Endothelial cell of umbilical vein (primary cell): ENCODE results near the gene BTG2. TPM values are rescaled to one million over a fixed set of nuclear protein-coding genes. Genes with fewer than 3 reads are reported as not detected.

ENCODE experiments used
- BruUV-seq: library from RNA; stranded (reverse); fragments of 400-500 nt; replicated peaks from 2 replicates; lab custom pipeline; 2021; lab: Mats Ljungman, UMichigan
- CTCF ChIA-PET: fragments of 300-600, 350-600 bp; sonication (Branson Sonifier 250); formaldehyde crosslinking; loops from one replicate; lab custom pipeline; 2021; ENCODE audit warnings: antibody characterized with exemption, inconsistent platforms; lab: Charles Lee
- POLR2A ChIA-PET: fragments of 300-600, 350-600 bp; sonication (Branson Sonifier 250); formaldehyde crosslinking; loops from one replicate; lab custom pipeline; 2021; ENCODE audit warnings: antibody characterized with exemption, inconsistent platforms; lab: Charles Lee
- DNase-seq: peaks from one replicate; pipeline ENCODE4 v3.0.0-alpha.2; 2011; ENCODE audit warnings: low read depth, low spot score
- FAIRE-seq: peaks from 2 replicates; lab custom pipeline; 2011; peaks lifted over from hg19 to GRCh38; lab: Jason Lieb, UNC
- H2AFZ ChIP-seq: 2 replicates; pipeline ENCODE4 v1.6.0; 2012; ENCODE audit warnings: low read depth, low read length, control low read depth, inconsistent platforms
- H3K27ac ChIP-seq: 2 replicates; pipeline ENCODE4 v1.5.1; 2011; ENCODE audit warnings: low read depth, mild to moderate bottlenecking, control low read depth, low read length, moderate library complexity; ENCODE audit not compliant: insufficient read depth
- H3K27me3 ChIP-seq, 2 experiments: 2 replicates each; pipeline versions ENCODE4 v1.6.0 to v1.6.1; 2011; ENCODE audit warnings: low read length in 2 of 2, mixed read lengths in 1 of 2; ENCODE audit not compliant: control insufficient read depth in 2 of 2, insufficient read depth in 2 of 2
- H3K36me3 ChIP-seq, 2 experiments: 2 replicates in 1 of 2; 3 replicates in 1 of 2; pipeline ENCODE4 v1.5.1; 2011; ENCODE audit warnings: low read length in 2 of 2, mild to moderate bottlenecking in 1 of 2, moderate library complexity in 1 of 2; ENCODE audit not compliant: control insufficient read depth in 2 of 2, insufficient read depth in 2 of 2; ENCODE audit errors: extremely low read depth in 1 of 2
- H3K4me1 ChIP-seq: 3 replicates; pipeline ENCODE4 v1.5.1; 2011; ENCODE audit warnings: mild to moderate bottlenecking, low read length; ENCODE audit not compliant: control insufficient read depth, insufficient read depth; ENCODE audit errors: extremely low read depth
- H3K4me2 ChIP-seq: 2 replicates; pipeline ENCODE4 v1.6.1; 2011; ENCODE audit warnings: low read length, control low read depth, mixed read lengths; ENCODE audit not compliant: insufficient read depth
- H3K4me3 ChIP-seq, 3 experiments: fragments of 200-600 bp in 1 of 3; sonication (generic), shearing (Covaris generic) in 1 of 3; replicated peaks in 1 of 3; 2 replicates each; pipeline ENCODE4 v1.5.1; 2011 to 2016; ENCODE audit warnings: control low read depth in 3 of 3, low read length in 3 of 3, mild to moderate bottlenecking in 2 of 3, inconsistent platforms in 1 of 3, low read depth in 1 of 3, moderate library complexity in 1 of 3; ENCODE audit not compliant: insufficient read depth in 1 of 3
- H3K79me2 ChIP-seq: 2 replicates; pipeline ENCODE4 v1.6.0; 2012; ENCODE audit warnings: low read length, inconsistent platforms; ENCODE audit not compliant: control insufficient read depth, insufficient read depth
- H3K9ac ChIP-seq: replicated peaks from 2 replicates; pipeline ENCODE3; 2011; ENCODE audit warnings: low read length, control low read depth; ENCODE audit not compliant: insufficient read depth; ENCODE audit errors: extremely low read depth
- H3K9me1 ChIP-seq: replicated peaks from 3 replicates; pipeline ENCODE4 v1.6.0; 2011; ENCODE audit warnings: mild to moderate bottlenecking, low read length; ENCODE audit not compliant: control insufficient read depth, insufficient read depth; ENCODE audit errors: extremely low read depth
- H3K9me3 ChIP-seq: replicated peaks from 2 replicates; pipeline ENCODE4 v1.5.1; 2012; ENCODE audit warnings: low read length, inconsistent platforms; ENCODE audit not compliant: control insufficient read depth, insufficient read depth
- H4K20me1 ChIP-seq: replicated peaks from 2 replicates; pipeline ENCODE3; 2011; ENCODE audit warnings: mild to moderate bottlenecking, low read length; ENCODE audit not compliant: control insufficient read depth, insufficient read depth; ENCODE audit errors: extremely low read depth
- EZH2 ChIP-seq: IDR thresholded peaks from 2 replicates; pipeline ENCODE4 v1.6.1; 2012; ENCODE audit warnings: borderline replicate concordance, low read depth, mild to moderate bottlenecking, moderate library complexity, low read length, inconsistent platforms; ENCODE audit not compliant: severe bottlenecking
- MYC ChIP-seq: IDR thresholded peaks from one replicate; pipeline ENCODE4 v1.6.1; 2011; ENCODE audit warnings: mild to moderate bottlenecking, low read depth, low read length
- POLR2A ChIP-seq: IDR thresholded peaks from 2 replicates; pipeline ENCODE4 v1.6.1; 2012; ENCODE audit warnings: low read depth, mild to moderate bottlenecking, control low read depth, low read length
- POLR2AphosphoS5 ChIP-seq: IDR thresholded peaks from 2 replicates; pipeline ENCODE4 v1.6.1; 2012; ENCODE audit warnings: low read depth, mild to moderate bottlenecking, control low read depth, low read length, moderate library complexity; ENCODE audit not compliant: insufficient read depth
- dilution Hi-C: fragments of 300-500 bp; cut with MboI; formaldehyde crosslinking; loops from one replicate; pipeline ENCODE4 v1.15.0; 2019; ENCODE audit warnings: low sequenced_read_pairs; ENCODE audit not compliant: extremely low pct_ligation_motif_present
- intact Hi-C: fragments of 100-400 bp; cut with micrococcal nuclease; formaldehyde crosslinking; loops from one replicate; pipeline ENCODE4 v1.10.0; 2022
- polyA plus RNA-seq, 4 experiments: library from polyadenylated mRNA; depleted of rRNA in 3 of 4; stranded (reverse) in 3 of 4; unstranded in 1 of 4; fragments of >200 nt; gene quantifications; 2 replicates each; pipeline versions ENCODE4 v1.2.1 to v1.2.3, GENCODE V29; 2011 to 2012; ENCODE audit warnings: missing spikeins in 1 of 4
- total RNA-seq: library from RNA; stranded (reverse); gene quantifications from 2 replicates; pipeline ENCODE4 v1.2.3, GENCODE V29; 2021
- TF ChIP-seq, protein P1 (sequence below), 2 donors: IDR thresholded peaks; 1 replicate in 1 of 2; 2 replicates in 1 of 2; pipeline ENCODE4 v1.5.1; 2011; ENCODE audit warnings: low read length in 2 of 2, mild to moderate bottlenecking in 2 of 2, moderate library complexity in 2 of 2, control low read depth in 1 of 2, inconsistent platforms in 1 of 2, low read depth in 1 of 2; ENCODE audit not compliant: insufficient read depth in 1 of 2; ENCODE audit errors: extremely low read depth in 1 of 2
- TF ChIP-seq, protein P2 (sequence below): IDR thresholded peaks from 2 replicates; pipeline ENCODE4 v1.6.1; 2011; ENCODE audit not compliant: insufficient read depth, insufficient read length

Gene BTG2
- total and polyA plus RNA-seq, 2 donors (not counting 3 experiments of a cell fraction or from before 2014, with no cell fraction given) = 35.6 to 50.1 TPM

DNA sequence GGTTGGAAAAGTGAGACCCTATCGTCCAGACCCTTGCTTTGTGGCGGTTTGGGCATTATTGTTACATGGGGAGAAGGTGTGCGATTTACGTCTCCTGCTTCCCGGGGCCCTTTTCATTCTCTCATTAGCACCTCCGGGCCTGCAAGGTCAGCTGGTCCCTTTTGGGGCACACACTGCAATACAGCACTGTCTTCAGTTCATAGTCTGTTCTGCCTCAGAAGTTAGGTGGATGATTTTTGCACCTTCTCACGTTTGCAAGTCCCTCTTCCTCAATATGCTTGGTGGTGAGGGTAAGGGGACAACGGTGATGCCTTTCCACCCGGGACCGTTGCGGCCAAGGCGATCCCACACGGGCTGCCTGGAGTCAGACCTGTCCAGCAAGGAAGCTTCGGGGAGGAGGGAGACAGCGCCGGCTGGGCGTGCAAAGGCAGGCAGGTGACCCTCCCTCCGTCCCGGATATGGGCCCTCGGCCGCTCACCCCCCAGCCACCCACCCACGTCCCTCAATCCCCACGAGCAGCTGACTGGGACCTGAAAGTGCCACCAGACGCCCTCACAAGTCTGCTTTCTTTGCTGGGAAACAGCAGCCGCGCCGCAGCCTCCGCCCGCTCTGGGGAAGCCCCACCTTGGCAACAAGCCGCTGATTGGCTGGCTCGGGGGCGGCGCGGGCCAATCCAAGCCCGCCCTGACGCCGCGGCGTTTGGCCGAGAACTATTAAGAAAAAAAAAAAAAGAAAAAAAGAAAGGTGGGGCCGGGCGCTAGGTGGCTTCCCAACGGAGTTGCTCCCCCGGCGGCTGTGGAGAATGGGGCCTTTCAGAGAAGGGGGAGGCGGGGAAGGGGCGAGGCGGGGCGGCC is 21.7 kb downstream of the BTG2 start:
- BruUV-seq = no TSS peak
- H4K20me1 ChIP-seq = no peaks in the 10 kb centered on the region

DNA sequence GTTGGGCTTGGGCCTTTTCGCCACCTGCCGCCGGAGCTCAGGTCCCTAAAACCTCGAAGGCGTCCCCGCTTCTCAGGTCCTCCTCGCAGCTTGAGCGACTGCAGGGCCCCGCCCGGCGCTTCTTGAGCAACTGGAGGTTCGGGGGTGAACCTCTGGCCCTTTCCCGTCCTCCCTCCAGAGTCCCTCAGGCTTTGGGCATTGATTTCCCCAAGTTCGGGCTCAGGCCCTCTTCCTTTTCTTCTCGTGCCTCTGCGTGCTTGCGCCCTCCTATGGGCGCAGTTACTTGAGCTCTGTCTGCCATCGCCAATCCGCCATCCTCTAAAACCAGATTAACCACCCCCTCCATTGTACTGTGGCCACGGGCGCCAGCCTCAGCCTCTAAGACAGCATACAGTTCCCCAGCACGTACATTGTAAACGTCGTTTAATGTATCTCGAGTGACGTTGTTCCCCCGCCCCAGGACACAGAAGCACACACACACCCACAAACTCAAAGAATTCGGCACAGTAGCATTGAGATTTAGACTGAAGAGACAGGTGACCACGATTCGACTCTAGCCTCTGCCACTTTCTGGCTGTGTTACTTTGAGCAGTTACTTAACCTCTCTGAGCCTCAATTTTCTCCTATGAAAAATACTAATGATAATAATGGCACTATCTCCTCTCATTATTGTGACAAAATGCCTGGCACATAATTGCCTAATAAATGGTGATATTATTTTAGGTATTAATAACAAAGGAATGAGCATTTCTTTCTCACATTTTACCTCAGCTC is 22.6 kb downstream of the BTG2 start:
- ChIA-PET CTCF (interaction anchor here (0.7 to 30.6 kb wide), 18 partner anchors 10 to 298 kb away, joined by 3 to 1014 read pairs (median 6); partner anchors contain the start of gene BTG2), POLR2A (interaction anchor here (1.8 to 8.6 kb wide), 2 partner anchors 21 to 55 kb away, joined by 5 to 115 read pairs; partner anchors contain the start of gene BTG2)
- dilution Hi-C loops (no loop called here), intact Hi-C loops (loop anchor here (1.0 to 10.0 kb wide), 5 partner anchors 23 to 293 kb away; partner anchors contain the start of gene BTG2)
- no peaks in the 10 kb centered on the region for H3K9me3 ChIP-seq
- peak; percentile 73 for FAIRE-seq
- H3K27ac ChIP-seq = no peak overlapping the region
- H4K20me1 ChIP-seq = no peaks in the 10 kb centered on the region
- H3K27me3 ChIP-seq = peaks cover 11 to 23% of the 10 kb centered on the region in 2 experiments
- no TSS peak for BruUV-seq
- H3K4me1 ChIP-seq = peaks cover 16% of the 10 kb centered on the region
- no peaks in the 10 kb centered on the region for H3K79me2 ChIP-seq
- no peaks in the 10 kb centered on the region for H3K36me3 ChIP-seq
- DNase-seq = peak; percentile 79
- peak overlapping the region; percentile 39 to 52 (median 43) for H3K4me3 ChIP-seq
- TF ChIP-seq MYC (no peak), EZH2 (no peak), POLR2A (no peak)
- TF ChIP-seq, protein P1, sequence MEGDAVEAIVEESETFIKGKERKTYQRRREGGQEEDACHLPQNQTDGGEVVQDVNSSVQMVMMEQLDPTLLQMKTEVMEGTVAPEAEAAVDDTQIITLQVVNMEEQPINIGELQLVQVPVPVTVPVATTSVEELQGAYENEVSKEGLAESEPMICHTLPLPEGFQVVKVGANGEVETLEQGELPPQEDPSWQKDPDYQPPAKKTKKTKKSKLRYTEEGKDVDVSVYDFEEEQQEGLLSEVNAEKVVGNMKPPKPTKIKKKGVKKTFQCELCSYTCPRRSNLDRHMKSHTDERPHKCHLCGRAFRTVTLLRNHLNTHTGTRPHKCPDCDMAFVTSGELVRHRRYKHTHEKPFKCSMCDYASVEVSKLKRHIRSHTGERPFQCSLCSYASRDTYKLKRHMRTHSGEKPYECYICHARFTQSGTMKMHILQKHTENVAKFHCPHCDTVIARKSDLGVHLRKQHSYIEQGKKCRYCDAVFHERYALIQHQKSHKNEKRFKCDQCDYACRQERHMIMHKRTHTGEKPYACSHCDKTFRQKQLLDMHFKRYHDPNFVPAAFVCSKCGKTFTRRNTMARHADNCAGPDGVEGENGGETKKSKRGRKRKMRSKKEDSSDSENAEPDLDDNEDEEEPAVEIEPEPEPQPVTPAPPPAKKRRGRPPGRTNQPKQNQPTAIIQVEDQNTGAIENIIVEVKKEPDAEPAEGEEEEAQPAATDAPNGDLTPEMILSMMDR (IDR thresholded peaks at IDR 0.05; ENCODE audit: extremely low read depth in 1 of 2, insufficient read depth in 1 of 2, low read depth in 1 of 2, low read length in 2 of 2) = peak; percentile 19 to 49
- TF ChIP-seq, protein P2, sequence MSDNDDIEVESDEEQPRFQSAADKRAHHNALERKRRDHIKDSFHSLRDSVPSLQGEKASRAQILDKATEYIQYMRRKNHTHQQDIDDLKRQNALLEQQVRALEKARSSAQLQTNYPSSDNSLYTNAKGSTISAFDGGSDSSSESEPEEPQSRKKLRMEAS = no peak
- no peaks in the 10 kb centered on the region for H3K9me1 ChIP-seq
- peak overlapping the region; percentile 86 for H2AFZ ChIP-seq
- peak overlapping the region; percentile 41 for H3K9ac ChIP-seq
- peak overlapping the region; percentile 75 for H3K4me2 ChIP-seq

More for the DNA sequence above, 21.7 kb downstream of the BTG2 start:
- Histone ChIP-seq H3K4me3 (peak overlapping the region; percentile 19 to 52 (median 39)), H3K9me1 (no peaks in the 10 kb centered on the region), H3K9me3 (no peaks in the 10 kb centered on the region), H3K9ac (no peak overlapping the region), H3K27ac (no peak overlapping the region), H3K36me3 (no peaks in the 10 kb centered on the region), H3K27me3 (peaks cover 8 to 23% of the 10 kb centered on the region in 2 experiments), H3K4me2 (peak overlapping the region; percentile 75), H3K79me2 (no peaks in the 10 kb centered on the region), H3K4me1 (peaks cover 19% of the 10 kb centered on the region), H2AFZ (peak overlapping the region; percentile 86)
- peak; percentile 87 for FAIRE-seq
- peak; percentile 94 for DNase-seq
- ChIA-PET CTCF (interaction anchor here (0.7 to 30.6 kb wide), 18 partner anchors 10 to 297 kb away, joined by 3 to 1014 read pairs (median 6); partner anchors contain the start of gene BTG2), POLR2A (interaction anchor here (1.8 to 8.6 kb wide), 2 partner anchors 20 to 54 kb away, joined by 5 to 115 read pairs; partner anchors contain the start of gene BTG2)
- dilution Hi-C loops (no loop called here), intact Hi-C loops (loop anchor here (1.0 to 10.0 kb wide), 5 partner anchors 22 to 292 kb away; partner anchors contain the start of gene BTG2)
- TF ChIP-seq POLR2A = peak; percentile 8
- TF ChIP-seq EZH2 = no peak
- peak; percentile 19 for TF ChIP-seq POLR2AphosphoS5
